Measurements from ENCODE around the gene KIF21A.

Gene KIF21A

DNA sequence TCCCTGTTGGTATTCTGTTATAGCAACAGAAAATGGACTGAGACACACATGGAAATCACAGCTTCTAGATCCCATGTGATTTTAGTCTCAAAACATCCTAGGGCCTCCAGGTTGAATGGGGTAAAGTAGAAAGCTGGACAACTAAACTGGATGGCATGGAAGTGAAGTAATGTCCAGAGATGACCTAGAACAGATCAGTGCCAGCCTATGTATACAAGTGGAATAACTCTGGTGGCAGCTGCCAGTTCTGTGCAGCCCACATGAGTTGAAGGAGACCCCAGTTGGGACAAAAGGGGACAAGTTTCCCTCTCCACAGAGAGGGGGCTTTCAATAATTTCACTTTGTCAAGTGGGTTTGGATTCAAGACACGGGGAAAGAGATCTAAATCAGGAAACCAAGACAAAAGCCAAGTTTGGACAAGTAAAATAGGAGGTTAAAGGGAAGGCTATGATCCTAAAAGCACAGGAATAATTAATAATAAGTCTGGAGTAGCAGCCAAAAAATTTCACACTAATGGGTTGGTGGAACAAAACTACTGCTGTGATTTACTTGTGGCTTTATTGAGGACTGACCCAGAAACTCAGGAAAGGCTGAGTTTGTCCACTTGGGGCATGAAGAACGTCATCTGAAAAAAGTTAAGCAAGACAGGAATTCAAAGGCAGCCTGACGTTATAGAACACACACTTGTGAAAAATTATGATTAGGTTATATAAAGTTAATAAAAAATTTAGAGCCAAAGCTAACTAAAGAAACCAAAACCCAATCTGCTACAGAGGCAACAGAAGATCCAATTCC is 11.7 kb downstream of the KIF21A start:
- DNase-seq = no peak

DNA sequence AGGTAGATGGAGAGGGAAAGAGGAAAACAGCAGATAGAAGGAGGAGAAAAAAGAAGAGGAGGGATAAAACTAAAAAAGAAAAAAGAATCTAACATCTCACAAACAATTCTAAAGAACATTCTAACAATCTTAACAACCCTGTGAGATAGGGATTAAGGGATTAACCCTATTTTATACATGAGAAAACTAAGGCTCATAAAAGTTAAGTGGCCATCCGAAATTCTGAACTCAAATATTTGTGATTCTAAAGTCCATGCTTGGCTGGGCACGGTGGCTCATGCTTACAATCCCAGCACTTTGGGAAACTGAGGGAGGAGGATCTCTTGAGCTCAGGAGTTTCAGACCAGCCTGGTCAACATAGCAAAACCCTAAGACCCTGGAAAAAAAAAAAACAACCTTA is 13.1 kb downstream of the KIF21A start:
- no peak for DNase-seq

DNA sequence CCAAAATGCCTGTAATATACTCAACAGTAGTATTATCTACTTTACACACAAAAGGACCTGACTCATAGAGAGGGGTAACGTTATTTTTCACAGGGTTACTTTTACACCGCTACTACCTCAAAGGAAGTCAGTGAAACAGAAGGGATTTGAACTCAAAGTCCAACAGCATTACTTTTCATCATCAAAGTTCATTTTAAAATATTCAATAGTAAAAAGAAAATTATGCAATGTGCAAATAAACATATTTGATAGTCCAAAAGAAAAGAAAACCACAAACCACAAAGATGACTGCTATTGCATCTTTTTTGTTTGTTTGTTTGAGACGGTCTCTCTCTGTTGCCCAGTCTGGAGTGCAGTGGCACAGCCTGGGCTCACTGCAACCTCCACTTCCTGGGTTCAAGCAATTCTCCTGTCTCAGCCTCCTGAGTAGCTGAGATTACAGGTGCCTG is 15.5 kb downstream of the KIF21A start:
- no peak for DNase-seq

DNA sequence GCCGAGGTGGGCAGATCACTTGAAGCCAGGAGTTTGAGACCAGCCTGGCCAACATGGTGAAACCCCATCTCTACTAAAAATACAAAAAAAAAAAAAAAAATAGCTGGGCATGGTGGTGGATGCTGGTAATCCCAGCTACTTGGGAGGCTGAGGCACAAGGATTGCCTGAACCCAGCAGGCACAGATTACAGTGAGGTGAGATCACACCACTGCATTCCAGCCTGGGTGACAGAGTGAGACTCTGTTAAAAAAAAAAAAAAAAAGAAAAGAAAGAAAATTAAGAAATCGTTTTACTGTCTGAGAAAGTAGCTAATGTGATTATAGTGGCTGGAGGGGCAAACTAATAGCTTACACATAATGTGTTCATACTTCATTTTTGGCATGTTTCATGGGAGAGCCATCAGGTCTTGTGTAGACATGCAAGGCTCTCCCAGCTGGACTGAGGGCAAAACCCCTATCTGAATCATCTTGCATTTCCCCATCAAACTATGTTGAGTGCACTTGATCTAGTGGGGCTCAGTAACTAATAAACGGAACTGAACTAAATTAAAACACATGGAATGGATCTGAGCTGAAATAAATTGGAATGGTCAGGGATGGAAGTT is 16.2 kb downstream of the KIF21A start:
- DNase-seq = no peak

DNA sequence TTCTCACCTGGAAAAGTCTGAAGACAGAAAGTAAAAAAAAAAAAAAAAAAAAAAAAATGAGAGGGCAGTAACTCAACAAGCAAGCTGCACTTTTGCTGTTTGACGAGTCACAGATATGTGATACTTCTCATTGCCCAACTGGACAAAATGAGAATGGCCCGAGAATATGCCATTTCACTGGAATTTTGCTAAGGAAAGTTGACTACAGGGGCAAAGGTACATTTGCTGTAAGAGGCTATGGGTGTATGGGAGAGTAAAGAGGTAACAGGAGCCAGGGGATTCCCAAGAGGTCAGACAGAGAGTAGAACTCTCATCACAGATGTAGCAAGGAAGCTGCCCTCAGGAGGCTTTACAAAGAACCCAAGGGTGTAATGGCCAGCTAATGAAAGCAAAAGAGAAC is 22.9 kb downstream of the KIF21A start:
- no peak for DNase-seq

DNA sequence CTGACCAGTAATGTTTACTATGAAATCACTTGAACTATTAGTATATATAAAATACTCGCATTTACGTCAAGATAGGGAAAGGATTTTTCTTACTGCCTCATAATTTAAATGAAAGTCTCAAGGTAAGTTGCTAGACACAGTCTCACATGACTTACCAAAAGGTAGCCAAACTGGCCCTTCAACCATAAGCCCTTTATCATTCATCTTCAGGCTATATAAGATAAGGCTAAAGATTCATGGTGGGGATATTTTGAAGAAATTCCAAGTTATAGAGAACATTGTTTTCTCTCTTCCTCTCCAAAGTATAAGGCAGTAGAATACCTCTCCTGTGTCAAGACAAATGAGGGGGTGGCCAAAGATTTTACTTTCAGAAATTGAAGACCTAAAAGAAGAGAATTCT is 23.4 kb downstream of the KIF21A start:
- DNase-seq = no peak

DNA sequence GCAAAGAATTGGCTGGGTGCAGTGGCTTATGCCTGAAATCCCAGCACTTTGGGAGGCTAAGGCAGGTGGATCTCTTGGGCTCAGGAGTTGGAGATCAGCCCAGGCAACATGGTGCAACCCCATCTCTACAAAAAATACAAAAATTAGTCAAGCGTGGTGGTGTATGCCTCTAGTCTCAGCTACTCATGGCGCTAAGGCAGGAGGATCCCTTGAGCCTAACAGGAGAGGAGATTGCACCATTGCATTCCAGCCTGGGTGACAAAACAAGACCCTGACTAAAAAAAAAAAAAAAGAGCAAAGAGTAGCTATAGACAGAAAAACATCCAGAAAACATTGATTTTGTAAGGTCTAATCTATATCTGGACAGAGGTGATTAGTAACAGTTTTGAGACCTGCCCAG is 25.0 kb downstream of the KIF21A start:
- DNase-seq = no peak

DNA sequence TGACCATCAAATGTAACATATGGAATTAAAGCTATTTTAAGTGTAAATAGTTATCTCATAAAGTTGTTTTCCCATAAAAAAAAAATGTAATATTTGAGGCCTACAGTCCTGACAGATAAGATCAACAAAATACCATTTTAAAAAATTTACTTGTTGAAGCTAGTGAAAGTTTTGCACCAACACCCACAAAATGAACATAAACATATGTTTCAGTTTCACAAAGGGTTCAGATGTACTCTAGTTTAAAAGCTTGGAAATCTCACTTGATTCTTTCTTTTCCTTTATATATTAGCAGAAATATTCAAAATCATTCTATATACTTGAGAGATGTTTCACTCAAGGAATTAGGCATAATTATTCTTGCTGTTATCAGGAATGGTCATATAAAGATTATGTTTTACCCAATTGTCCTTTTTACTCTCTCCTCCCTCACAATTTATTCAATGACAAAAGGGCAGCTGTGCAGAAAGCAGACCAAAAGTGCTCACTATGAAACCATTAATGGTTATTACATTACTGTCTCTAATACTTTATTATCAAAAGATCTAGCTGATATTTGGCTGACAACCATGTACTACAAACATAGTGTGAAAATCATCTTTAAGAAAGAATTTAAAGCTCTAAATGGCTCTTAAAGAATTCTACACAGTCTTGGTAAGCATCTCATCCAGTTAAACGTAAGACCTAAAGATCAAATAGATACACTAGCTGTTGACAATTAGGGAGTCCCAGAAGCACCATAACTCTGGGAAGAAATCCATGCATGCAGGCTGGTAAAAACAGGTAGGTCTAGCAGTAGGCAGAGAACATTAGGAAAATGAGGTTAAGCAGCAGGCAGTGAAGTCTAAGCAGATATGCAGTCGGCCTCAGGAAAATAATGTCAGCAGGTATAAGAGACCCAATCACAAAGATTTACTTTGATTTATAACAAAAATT is 28.8 kb downstream of the KIF21A start:
- DNase-seq = no peak

DNA sequence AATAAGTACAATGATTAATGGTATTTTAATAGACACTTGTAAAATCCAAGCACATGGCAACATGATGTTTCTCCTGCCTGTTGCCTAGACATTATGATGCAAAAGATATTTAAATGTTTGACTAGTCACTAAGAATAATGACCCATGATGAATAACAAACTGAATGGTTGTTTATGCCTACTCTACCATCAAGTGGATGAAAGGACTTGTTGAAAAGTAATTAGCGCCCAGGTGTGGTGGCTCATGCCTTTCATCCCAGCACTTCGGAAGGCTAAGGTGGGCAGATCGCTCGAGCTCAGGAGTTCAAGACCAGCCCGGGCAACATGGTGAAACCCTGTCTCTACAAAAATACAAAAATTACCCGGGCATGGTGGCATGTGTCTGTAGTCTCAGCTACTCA is 30.7 kb downstream of the KIF21A start:
- no peak for DNase-seq

DNA sequence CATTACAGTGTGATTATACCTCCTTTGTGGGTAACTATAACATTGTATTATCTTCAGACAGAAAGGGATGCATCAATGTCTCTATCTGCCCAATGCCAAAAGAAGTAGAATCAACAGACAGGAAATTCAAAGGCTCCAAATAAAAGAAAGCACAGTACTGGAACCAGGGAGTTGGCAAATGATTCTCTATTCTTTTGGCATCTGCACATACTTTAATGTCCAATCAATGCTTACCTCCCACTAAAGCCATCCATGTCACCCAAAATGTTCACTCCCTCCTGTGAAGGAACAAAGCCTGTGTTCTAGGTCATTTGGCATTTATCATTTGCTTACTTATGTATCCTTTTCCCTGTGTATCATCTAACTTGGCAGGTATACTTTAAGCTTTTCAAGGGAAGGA is 36.7 kb downstream of the KIF21A start:
- no peak for DNase-seq

DNA sequence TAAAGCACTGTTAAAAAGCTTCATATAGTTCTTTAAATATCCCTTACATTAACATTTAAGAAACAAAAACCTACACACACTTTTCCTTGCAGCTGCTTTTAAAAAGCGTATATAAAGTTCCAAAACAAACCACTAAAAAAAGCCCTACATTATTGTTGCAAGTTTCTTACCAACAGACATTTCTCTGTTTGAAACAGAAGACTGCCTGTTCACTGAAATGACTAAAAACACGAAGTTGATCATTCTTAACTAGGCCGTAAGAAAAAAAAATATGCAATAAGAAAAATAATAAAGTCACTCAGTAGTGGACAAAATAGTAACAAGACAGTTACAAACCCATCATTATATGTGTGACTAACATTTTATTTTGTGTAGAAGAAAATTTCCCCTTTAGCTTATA is 37.3 kb downstream of the KIF21A start:
- no peak for DNase-seq

DNA sequence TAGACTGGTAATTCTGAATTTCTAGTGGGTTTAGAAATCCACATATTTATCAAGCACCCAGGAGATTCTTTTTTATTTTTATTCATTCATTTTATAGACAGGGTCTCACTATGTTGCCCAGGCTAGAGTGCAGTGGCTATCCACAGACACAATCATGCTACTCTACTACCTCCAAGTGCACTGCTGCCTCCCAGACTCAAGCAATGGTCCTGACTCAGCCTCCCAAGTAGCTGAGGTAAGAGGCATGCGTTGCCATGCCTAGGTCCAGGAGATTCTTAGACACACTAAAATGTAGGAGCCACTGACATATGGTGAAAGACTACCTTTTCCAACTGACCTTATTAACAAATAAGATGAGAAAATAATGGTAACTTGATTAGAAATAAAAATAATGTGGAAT is 38.9 kb downstream of the KIF21A start:
- no peak for DNase-seq

DNA sequence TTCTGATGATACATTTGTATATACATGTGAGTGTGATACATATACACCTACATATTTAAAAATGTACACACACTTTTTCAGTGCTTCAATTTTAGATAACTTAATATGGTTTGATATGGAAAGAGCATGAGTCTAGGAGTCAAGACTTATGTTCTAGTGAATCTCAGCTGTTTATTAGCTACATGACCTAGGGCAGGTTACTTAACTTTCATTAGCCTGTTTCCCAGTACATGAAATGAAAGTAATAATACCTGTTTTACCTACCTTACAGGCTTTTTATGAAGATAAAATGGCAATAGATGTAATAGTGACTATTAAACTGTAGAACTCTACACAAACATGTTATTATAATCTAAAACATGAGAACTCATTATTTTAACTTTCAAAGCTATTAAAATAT is 39.5 kb downstream of the KIF21A start:
- DNase-seq = no peak

DNA sequence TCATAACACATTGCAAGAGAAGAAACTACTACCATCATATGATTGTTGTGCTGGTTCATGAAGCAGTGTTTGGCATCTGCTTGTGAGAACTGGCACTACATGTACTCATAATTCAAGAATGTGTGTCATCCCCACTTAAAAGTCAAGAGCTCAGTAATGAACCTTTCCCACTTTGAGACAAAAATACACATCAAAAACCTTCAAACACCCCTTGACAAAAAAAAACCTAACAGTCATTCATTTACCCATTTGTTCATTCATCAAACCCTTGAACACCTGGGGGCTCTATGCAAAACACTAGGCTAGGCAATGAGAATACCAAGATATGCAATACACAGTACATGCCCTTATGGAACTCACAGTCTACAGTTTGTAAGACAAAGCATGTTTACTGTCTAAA is 40.0 kb downstream of the KIF21A start:
- no peak for DNase-seq

DNA sequence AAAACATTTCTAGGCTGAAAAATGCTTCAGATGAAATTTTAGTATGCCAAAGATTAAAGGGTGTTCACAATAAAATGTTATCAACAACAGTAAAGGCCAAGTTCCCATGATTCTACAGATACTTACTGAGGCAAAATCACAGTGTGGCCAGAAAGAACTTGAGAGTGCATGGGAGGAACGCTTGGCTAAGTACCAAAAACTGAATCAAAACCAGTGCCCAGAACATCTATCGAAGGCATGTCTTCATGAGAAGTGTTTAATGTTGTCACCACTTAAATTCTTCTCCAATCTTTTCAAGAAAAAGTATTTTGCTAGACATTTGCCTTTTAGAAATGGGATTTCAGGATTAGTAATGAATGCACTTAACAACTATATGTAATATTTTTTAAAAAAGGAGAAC is 41.5 kb downstream of the KIF21A start:
- no peak for DNase-seq

DNA sequence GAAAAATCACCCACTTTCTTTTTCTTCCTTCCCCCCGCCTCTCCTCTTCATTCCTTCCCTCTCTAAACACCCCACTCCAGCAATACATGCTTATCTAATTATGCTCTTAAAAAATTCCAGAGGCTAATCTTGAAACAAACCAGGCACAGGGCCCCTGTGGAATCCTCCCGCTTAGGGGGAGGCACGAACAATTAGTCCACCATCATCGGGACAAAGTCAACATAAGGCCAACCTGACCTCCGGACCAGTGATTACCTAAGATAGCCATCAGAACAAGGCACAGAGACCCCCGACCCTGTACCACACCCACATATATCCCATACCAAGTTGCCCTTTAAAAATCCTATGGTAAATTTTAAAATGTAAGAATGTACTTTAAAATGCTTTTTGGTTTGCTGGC is 47.1 kb downstream of the KIF21A start:
- DNase-seq = no peak

DNA sequence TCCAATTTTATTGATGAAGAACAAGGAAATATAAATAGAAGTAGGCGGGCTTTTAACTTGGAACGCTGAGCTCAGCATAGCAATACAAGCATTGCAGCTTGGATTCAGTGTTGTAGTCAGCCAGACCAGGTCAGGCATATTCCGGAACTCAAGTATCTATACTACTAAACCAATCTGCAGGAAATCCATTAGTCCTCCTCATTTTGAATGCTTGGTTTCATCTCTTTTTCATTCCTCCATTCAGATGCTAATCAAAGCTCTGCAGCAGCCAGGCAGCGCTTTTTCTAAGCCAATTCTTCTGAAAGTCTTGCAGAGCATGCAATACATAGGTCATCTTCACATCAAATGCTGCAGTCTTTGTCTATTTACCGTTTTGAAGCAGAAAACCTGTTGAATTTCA is 49.0 kb downstream of the KIF21A start:
- DNase-seq = no peak

DNA sequence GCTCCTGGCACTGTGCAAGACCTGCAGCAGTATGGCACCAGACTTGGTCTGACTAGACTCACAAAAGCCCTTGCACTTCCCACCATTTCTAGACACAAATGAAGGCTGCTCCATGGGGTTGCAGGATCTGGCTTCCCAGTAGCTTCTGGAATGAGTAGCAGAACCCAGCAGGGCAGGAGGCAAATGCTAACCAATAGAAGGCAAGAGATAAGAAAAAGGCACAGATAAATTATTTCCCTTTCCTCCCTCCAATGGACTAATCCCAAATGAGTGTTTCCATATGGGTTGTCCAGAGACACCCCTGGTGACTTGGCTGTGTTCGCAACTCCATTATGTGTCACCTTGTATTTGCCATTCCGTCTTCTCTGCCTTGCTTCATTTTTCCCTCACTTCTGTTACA is 49.7 kb downstream of the KIF21A start:
- DNase-seq = no peak

DNA sequence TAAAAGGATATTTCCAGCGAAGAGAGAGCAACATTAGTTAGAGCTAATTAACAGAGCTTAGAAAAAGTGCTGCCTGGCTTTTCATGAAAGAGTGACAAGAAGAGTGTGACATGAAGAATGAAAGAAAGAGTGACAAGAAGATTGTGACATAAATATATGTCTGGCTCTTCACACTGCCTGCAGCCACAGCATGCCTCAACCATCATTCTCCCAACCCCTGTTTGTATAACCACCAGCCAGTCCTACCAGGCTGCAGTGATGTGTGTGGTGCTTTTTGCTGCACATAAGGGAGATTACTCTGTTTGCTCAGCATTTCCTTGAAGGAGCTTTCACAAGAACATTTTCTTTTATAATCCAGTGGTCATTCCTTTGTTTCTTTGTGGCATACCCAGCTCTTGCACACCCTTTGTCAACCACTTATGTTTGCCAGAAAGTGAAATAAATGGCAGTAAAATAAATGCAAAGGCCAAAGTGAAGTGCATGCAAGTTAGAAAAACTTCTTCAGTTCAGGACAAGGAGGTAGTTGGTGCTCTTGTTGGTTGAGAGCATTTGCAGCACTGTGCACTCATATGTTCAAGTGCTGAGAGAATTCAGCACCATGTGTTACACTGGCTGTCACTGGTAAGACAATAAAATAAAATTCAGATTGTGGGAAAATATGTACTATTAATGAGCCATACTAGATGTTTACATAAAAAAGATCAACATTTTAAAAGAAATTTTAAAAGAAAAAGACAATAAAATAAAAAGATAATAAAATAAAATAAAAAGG is 50.6 kb downstream of the KIF21A start:
- DNase-seq = no peak

DNA sequence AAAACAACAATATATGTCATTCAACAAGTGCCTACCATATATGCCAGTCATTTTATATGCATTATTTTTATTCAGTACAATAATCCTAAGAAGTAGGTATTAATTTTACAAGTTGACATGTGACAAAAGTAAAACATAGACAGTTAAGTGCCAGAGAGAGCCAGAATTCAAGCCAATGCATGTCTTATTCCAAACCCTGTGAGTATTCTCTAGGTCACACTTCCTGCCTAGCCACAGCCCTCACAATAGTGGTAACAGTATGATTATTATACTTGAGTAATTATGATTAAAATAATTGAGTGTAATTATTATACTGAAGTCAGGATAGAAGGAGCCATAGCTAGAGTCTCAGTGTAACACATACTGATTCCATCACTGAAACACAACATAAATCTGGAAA is 52.2 kb downstream of the KIF21A start:
- DNase-seq = no peak

DNA sequence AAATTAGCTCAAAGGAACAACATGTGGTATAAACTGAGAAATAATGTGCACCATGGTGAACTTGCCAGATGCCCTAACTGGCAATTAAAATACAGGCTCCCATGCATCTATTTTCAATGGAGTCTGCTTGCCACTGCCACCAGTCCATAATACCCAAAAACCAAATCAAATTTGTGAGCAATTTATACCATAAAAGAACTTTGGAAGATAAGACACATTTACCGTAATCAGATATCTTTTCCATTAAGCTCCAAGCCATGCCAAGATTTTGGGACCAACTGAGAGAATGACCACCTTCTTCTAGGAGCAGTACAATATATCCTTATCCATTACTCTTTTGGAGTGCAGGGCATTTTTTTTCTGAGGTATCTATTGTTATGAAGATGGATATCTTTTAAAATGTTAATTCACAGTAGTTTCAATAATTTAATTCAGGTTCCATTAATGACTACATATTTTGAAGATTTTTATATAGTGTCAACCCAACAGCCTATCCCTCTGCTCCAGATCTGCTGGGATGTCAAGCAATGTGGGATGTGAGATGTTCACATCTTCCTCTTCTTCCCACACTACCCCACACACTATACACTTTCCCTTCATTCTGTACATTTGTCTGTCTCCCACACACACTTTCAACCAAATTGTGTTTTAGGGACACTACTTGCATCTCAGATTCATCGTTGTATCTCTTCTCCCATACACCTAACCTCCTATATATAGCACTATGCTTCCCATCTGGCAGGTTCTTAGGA is 53.3 kb downstream of the KIF21A start:
- DNase-seq = no peak

DNA sequence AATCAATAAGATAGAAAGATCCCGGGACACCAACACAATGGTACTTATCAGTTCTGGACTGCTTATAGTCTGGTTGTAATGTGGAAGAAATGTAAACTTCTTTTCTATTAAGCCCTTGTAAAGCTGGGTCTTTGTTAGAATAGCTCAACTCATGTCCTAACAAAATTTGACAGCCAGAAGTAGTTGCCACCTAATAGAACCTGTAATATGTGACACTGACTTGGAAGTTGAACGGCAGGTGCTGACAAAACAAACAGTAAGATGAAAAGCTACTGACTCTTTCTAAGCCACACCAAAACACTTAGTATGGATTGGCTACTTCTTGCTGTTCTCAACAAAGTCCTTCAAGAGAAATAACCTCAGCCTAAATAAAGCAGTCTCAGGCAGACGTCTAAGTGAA is 56.6 kb downstream of the KIF21A start:
- no peak for DNase-seq

Measured in femur (tissue), 1 donor.